Non-pigmented ciliary epithelial cell (primary cell): ENCODE measurements around the gene DNAJB6.
A peak's percentile ranks its signal among the peaks of the same experiment; 100 is the strongest.

ENCODE experiments used
- DNase-seq: peaks from one replicate; pipeline ENCODE4 v3.0.0-alpha.2; 2010; ENCODE audit warnings: low read depth

The DNAJB6 gene

GRCh38 chr7:157396316-157397035, 59.7 kb downstream of the DNAJB6 start:
- no peak for DNase-seq

GRCh38 chr7:157397036-157397720, 60.4 kb downstream of the DNAJB6 start:
- DNase-seq, result no peak

- no peak for DNase-seq
Measured at GRCh38 chr7:157397731-157398691, 61.2 kb downstream of the DNAJB6 start.

- DNase-seq, result no peak
Measured at GRCh38 chr7:157399086-157399687, 62.4 kb downstream of the DNAJB6 start.

GRCh38 chr7:157400171-157400860, 63.5 kb downstream of the DNAJB6 start:
- no peak for DNase-seq

GRCh38 chr7:157401567-157402387, 65.0 kb downstream of the DNAJB6 start:
- DNase-seq, result no peak

- DNase-seq, result no peak
Measured at GRCh38 chr7:157402388-157402703, 65.5 kb downstream of the DNAJB6 start.

- no peak for DNase-seq
Measured at GRCh38 chr7:157402911-157403534, 66.2 kb downstream of the DNAJB6 start.

- DNase-seq, result no peak
Measured at GRCh38 chr7:157403646-157404401, 67.0 kb downstream of the DNAJB6 start.

GRCh38 chr7:157404845-157405481, 68.2 kb downstream of the DNAJB6 start:
- DNase-seq, result peak; percentile 78

- no peak for DNase-seq
Measured at GRCh38 chr7:157405501-157405900, 68.7 kb downstream of the DNAJB6 start.

GRCh38 chr7:157405914-157406810, 69.4 kb downstream of the DNAJB6 start:
- no peak for DNase-seq

GRCh38 chr7:157406971-157407370, 70.2 kb downstream of the DNAJB6 start:
- no peak for DNase-seq

GRCh38 chr7:157407512-157408257, 70.9 kb downstream of the DNAJB6 start:
- no peak for DNase-seq

GRCh38 chr7:157408258-157409101, 71.7 kb downstream of the DNAJB6 start:
- no peak for DNase-seq

GRCh38 chr7:157409149-157409752, 72.4 kb downstream of the DNAJB6 start:
- no peak for DNase-seq
